HEK293 (cell line): Measurements from ENCODE around the gene MVK.

Experiments used
- CTCF ChIA-PET: fragments of 350-600 bp; formaldehyde crosslinking; extraction: SDS; loops from one replicate; lab custom pipeline; 2021; ENCODE audit warnings: antibody characterized with exemption; lab: Yijun Ruan, JAX
- POLR2A ChIA-PET: fragments of 300-600 bp; formaldehyde crosslinking; extraction: SDS; loops from one replicate; lab custom pipeline; 2020; ENCODE audit warnings: antibody characterized with exemption, inconsistent platforms; lab: Yijun Ruan, JAX
- H3K27ac ChIP-seq: fragments of 200-500 bp; sonication (Bioruptor generic); 2 replicates; pipeline ENCODE4 v1.5.1; 2014; ENCODE audit warnings: low read depth, low read length, control low read depth, inconsistent platforms; ENCODE audit errors: extremely low read depth
- H3K36me3 ChIP-seq, 2 experiments: fragments of 200-500 bp in 1 of 2; sonication (Bioruptor generic) in 1 of 2; 1 replicate in 1 of 2; 2 replicates in 1 of 2; pipeline ENCODE4 v1.5.1; 2014 to 2017; ENCODE audit warnings: inconsistent platforms in 2 of 2, low read length in 2 of 2; ENCODE audit not compliant: control insufficient read depth in 2 of 2, insufficient read depth in 1 of 2
- H3K4me1 ChIP-seq: fragments of 200-500 bp; sonication (Bioruptor generic); 2 replicates; pipeline ENCODE4 v1.5.1; 2014; ENCODE audit warnings: mild to moderate bottlenecking, low read length, inconsistent platforms; ENCODE audit not compliant: control insufficient read depth, insufficient read depth
- H3K4me3 ChIP-seq: 2 replicates; pipeline ENCODE4 v1.5.1; 2011; ENCODE audit warnings: low read depth, mild to moderate bottlenecking, control low read depth, low read length, moderate library complexity
- H3K9me3 ChIP-seq: fragments of 200-500 bp; sonication (Bioruptor generic); 2 replicates; pipeline ENCODE4 v1.5.1; 2014; ENCODE audit warnings: low read depth, low read length, inconsistent platforms; ENCODE audit not compliant: control insufficient read depth, insufficient read depth
- KLF7 ChIP-seq: fragments of 450-650 bp; formaldehyde crosslinking; IDR thresholded peaks from 2 replicates; pipeline ENCODE4 v1.5.1; 2016; ENCODE audit warnings: missing biosample characterization, missing genetic modification characterization, borderline replicate concordance
- MEIS1 ChIP-seq: sonication (generic); formaldehyde crosslinking; IDR thresholded peaks from 2 replicates; pipeline ENCODE4 v1.8.1; 2022; ENCODE audit warnings: missing genetic modification reagents, mild to moderate bottlenecking, borderline replicate concordance
- REST ChIP-seq: fragments of 450-650 bp; formaldehyde crosslinking; IDR thresholded peaks from 2 replicates; pipeline ENCODE4 v1.5.1; 2016; ENCODE audit warnings: missing biosample characterization, missing genetic modification characterization
- TCF7L2 ChIP-seq: IDR thresholded peaks from 2 replicates; pipeline ENCODE4 v1.6.1; 2011; ENCODE audit warnings: low read depth, mild to moderate bottlenecking, inconsistent platforms, low read length, moderate library complexity, borderline replicate concordance
- YY1 ChIP-seq: fragments of 450-650 bp; formaldehyde crosslinking; IDR thresholded peaks from 2 replicates; pipeline ENCODE4 v1.5.1; 2018; ENCODE audit warnings: missing biosample characterization, missing genetic modification characterization
- ZBTB17 ChIP-seq: fragments of 450-650 bp; formaldehyde crosslinking; IDR thresholded peaks from 2 replicates; pipeline ENCODE4 v1.5.1; 2016; ENCODE audit warnings: missing biosample characterization, missing genetic modification characterization
- ZBTB44 ChIP-seq: fragments of 450-650 bp; IDR thresholded peaks from 2 replicates; pipeline ENCODE4 v1.5.1; 2018; ENCODE audit warnings: missing biosample characterization, mild to moderate bottlenecking, missing genetic modification characterization
- ZFP69B ChIP-seq: fragments of 450-650 bp; formaldehyde crosslinking; IDR thresholded peaks from 2 replicates; pipeline ENCODE4 v1.5.1; 2016; ENCODE audit warnings: missing biosample characterization, missing genetic modification characterization
- ZNF133 ChIP-seq: fragments of 450-650 bp; formaldehyde crosslinking; IDR thresholded peaks from 2 replicates; pipeline ENCODE4 v1.5.1; 2016; ENCODE audit warnings: missing biosample characterization, missing genetic modification characterization
- ZNF16 ChIP-seq: fragments of 450-650 bp; formaldehyde crosslinking; IDR thresholded peaks from 2 replicates; pipeline ENCODE4 v1.5.1; 2016; ENCODE audit warnings: low read depth, missing biosample characterization, missing genetic modification characterization
- ZNF23 ChIP-seq: fragments of 450-650 bp; formaldehyde crosslinking; IDR thresholded peaks from 2 replicates; pipeline ENCODE4 v1.5.1; 2016; ENCODE audit warnings: missing biosample characterization, missing genetic modification characterization, borderline replicate concordance
- ZNF248 ChIP-seq: fragments of 450-650 bp; formaldehyde crosslinking; IDR thresholded peaks from 2 replicates; pipeline ENCODE4 v1.5.1; 2017; ENCODE audit warnings: missing biosample characterization, missing genetic modification characterization
- ZNF423 ChIP-seq: fragments of 450-650 bp; formaldehyde crosslinking; IDR thresholded peaks from 2 replicates; pipeline ENCODE4 v1.5.1; 2016; ENCODE audit warnings: missing biosample characterization, missing genetic modification characterization
- ZNF426 ChIP-seq: fragments of 450-650 bp; formaldehyde crosslinking; IDR thresholded peaks from 2 replicates; pipeline ENCODE4 v1.5.1; 2017; ENCODE audit warnings: missing biosample characterization, missing genetic modification characterization, mild to moderate bottlenecking, inconsistent platforms, moderate library complexity
- ZNF513 ChIP-seq: fragments of 450-650 bp; IDR thresholded peaks from 2 replicates; pipeline ENCODE4 v1.5.1; 2018; ENCODE audit warnings: missing biosample characterization, missing genetic modification characterization
- ZNF658 ChIP-seq: fragments of 450-650 bp; formaldehyde crosslinking; IDR thresholded peaks from 2 replicates; pipeline ENCODE4; 2016; ENCODE audit warnings: missing biosample characterization, missing genetic modification characterization
- ZNF660 ChIP-seq: fragments of 450-650 bp; IDR thresholded peaks from 2 replicates; pipeline ENCODE4 v1.5.1; 2018; ENCODE audit warnings: missing biosample characterization, mild to moderate bottlenecking, missing genetic modification characterization
- ZNF704 ChIP-seq: fragments of 450-650 bp; formaldehyde crosslinking; IDR thresholded peaks from 2 replicates; pipeline ENCODE4 v1.5.1; 2016; ENCODE audit warnings: missing biosample characterization, missing genetic modification characterization
- ZXDB ChIP-seq: fragments of 450-650 bp; formaldehyde crosslinking; IDR thresholded peaks from 2 replicates; pipeline ENCODE4 v1.5.1; 2016; ENCODE audit warnings: missing biosample characterization, missing genetic modification characterization

Gene MVK

GRCh38 chr12:109541413-109541726 is 32.2 kb upstream of the MVK start:
- TF ChIP-seq YY1 (tag by site-specific recombination), result no peak
- no peak for TF ChIP-seq ZNF423 (tag by site-specific recombination)
- no peak for TF ChIP-seq TCF7L2
- TF ChIP-seq ZNF658 (tag by site-specific recombination), result no peak
- no peak for TF ChIP-seq MEIS1 (CRISPR knock-in tag)
- no peak for TF ChIP-seq REST (tag by site-specific recombination)
- TF ChIP-seq ZNF248 (tag by site-specific recombination), result no peak
- TF ChIP-seq KLF7 (tag by site-specific recombination), result no peak
- TF ChIP-seq ZNF16 (tag by site-specific recombination), result no peak
- no peak for TF ChIP-seq ZNF426 (tag by site-specific recombination)
- TF ChIP-seq ZNF513 (tag by site-specific recombination), result no peak
- TF ChIP-seq ZNF704, result no peak
- no peak for TF ChIP-seq ZFP69B (tag by site-specific recombination)
- TF ChIP-seq ZNF660 (tag by site-specific recombination), result no peak
- TF ChIP-seq ZNF133, result no peak
- TF ChIP-seq, all 188 proteins: peak for 0
- POLR2A ChIA-PET, result no interaction called here

GRCh38 chr12:109542014-109542413 is 31.6 kb upstream of the MVK start:
- POLR2A ChIA-PET, result no interaction called here
- CTCF ChIA-PET, result interaction anchor here (0.7 kb wide), 1 partner anchor 22 kb away, joined by 3 read pairs; no protein-coding TSS in a partner anchor

More at GRCh38 chr12:109541413-109541726, 32.2 kb upstream of the MVK start:
- CTCF ChIA-PET, result no interaction called here
- no peaks in the 10 kb centered on the region for H3K36me3 ChIP-seq
- no peaks in the 10 kb centered on the region for H3K4me1 ChIP-seq
- no peak overlapping the region for H3K27ac ChIP-seq
- H3K9me3 ChIP-seq, result no peaks in the 10 kb centered on the region
- no peak overlapping the region for H3K4me3 ChIP-seq

More at GRCh38 chr12:109542014-109542413, 31.6 kb upstream of the MVK start:
- no peaks in the 10 kb centered on the region for H3K36me3 ChIP-seq
- no peaks in the 10 kb centered on the region for H3K9me3 ChIP-seq
- TF ChIP-seq ZBTB44 (tag by site-specific recombination) (no peak), ZBTB17 (tag by site-specific recombination) (peak; percentile 74), ZNF23 (peak; percentile 83; the same call in 1 of the 2 replicates), ZXDB (tag by site-specific recombination) (no peak)
- no peaks in the 10 kb centered on the region for H3K4me1 ChIP-seq
- no peak overlapping the region for H3K27ac ChIP-seq
- H3K4me3 ChIP-seq, result no peak overlapping the region
